Thymus (tissue), 14 donors: Measurements from ENCODE around the gene OR2T4. TPM values are rescaled to one million over a fixed set of nuclear protein-coding genes. Genes with fewer than 3 reads are reported as not detected.

ENCODE experiments used
- DNase-seq, 9 donors: peaks; one replicate each; pipeline ENCODE4 v3.0.0-alpha.2; 2013; ENCODE audit warnings: low spot score in 9 of 9, low read depth in 6 of 9, missing footprints in 1 of 9
- H3K27ac ChIP-seq, 2 donors: one replicate each; pipeline ENCODE4 v1.5.1; 2013; ENCODE audit warnings: control low read depth in 1 of 2, low read depth in 1 of 2, low read length in 1 of 2, mild to moderate bottlenecking in 1 of 2, moderate library complexity in 1 of 2
- H3K27me3 ChIP-seq, 2 donors: one replicate each; pipeline ENCODE4 v1.5.1; 2013; ENCODE audit warnings: low read length in 1 of 2; ENCODE audit not compliant: control insufficient read depth in 2 of 2, insufficient read depth in 1 of 2
- H3K36me3 ChIP-seq, 2 donors: one replicate each; pipeline ENCODE4 v1.5.1; 2013; ENCODE audit warnings: low read length in 1 of 2, mild to moderate bottlenecking in 1 of 2, moderate library complexity in 1 of 2; ENCODE audit not compliant: control insufficient read depth in 2 of 2, insufficient read depth in 2 of 2
- H3K4me1 ChIP-seq, 2 donors: one replicate each; pipeline ENCODE4 v1.5.1; 2013; ENCODE audit warnings: low read length in 2 of 2; ENCODE audit not compliant: control insufficient read depth in 2 of 2, insufficient read depth in 2 of 2
- H3K4me3 ChIP-seq, 2 donors: one replicate each; pipeline ENCODE4 v1.5.1; 2013; ENCODE audit warnings: low read length in 2 of 2, control low read depth in 1 of 2, mild to moderate bottlenecking in 1 of 2
- H3K9me3 ChIP-seq, 2 donors: one replicate each; pipeline ENCODE4 v1.5.1; 2013; ENCODE audit warnings: low read length in 1 of 2, mild to moderate bottlenecking in 1 of 2; ENCODE audit not compliant: control insufficient read depth in 2 of 2, insufficient read depth in 1 of 2
- WGBS: extraction: QIAGEN DNeasy Blood & Tissue Kit; methylation state at CpG from one replicate; pipeline ENCODE4 v1.1.7; 2013; 5-methylcytosine and 5-hydroxymethylcytosine counted together
- long read RNA-seq, 10 donors: transcript quantifications; one replicate each; lab custom pipeline, GENCODE V29; 2026
- polyA plus RNA-seq: library from polyadenylated mRNA; stranded (reverse); fragments of 200-250 nt; gene quantifications from one replicate; pipeline ENCODE4 v1.2.3, GENCODE V29; 2013
- total RNA-seq: library from RNA; stranded (reverse); fragments of 120-200 nt; gene quantifications from one replicate; pipeline ENCODE4 v1.2.4, GENCODE V29; 2013
- donor health status: healthy.

The OR2T4 gene
- total RNA-seq (not detected), polyA plus RNA-seq (not detected)
- long read RNA-seq, donor 1, result 0 reads
- long read RNA-seq, donor 2, result 0 reads
- long read RNA-seq, donor 3, result 0 reads
- long read RNA-seq, donor 4, result 0 reads
- long read RNA-seq, donor 5, result 0 reads
- long read RNA-seq, donor 6, result 0 reads
- long read RNA-seq, donor 7, result 0 reads
- long read RNA-seq, donor 8, result 0 reads
- long read RNA-seq, donor 9, result 0 reads
- long read RNA-seq, donor 10, result 0 reads

DNA sequence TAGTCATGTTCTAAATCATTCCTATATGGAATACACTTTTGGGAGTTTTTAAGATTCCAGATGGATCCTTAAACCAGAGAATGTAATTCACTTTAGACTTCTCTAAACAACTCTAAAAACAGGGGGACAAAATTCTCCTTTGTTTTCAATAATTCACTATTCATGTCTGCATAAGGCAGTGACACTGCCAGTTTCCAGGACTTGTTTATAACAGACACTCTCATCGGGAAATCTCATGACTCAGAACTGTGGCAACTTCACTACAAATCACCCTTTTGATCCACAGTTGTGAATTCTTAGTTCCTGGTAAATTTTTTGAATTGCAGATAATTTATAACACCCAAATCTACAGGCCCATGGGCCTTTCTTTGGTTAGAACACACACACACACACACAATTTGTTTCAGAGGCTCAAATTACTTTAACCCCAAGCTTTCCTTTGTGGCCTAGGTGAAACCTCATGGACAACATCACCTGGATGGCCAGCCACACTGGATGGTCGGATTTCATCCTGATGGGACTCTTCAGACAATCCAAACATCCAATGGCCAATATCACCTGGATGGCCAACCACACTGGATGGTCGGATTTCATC lies at the start of gene OR2T4:
Gene OR2T4, plus strand, starts transcription at position 545 of the 595 bp plus-strand sequence. Its CDS starts 0 bp downstream, at position 545.
- whole genome bisulfite sequencing, result 53% methylated on average over 3 of the region's 3 CpGs
- no peaks in the 10 kb centered on the region for H3K4me1 ChIP-seq
- no peak within 1 kb of the TSS for H3K4me3 ChIP-seq
- no peaks in the 10 kb centered on the region for H3K9me3 ChIP-seq
- H3K27me3 ChIP-seq, result no peaks in the 10 kb centered on the region
- H3K36me3 ChIP-seq, result no peaks in the 10 kb centered on the region
- DNase-seq, result no peak
- no peak within 1 kb of the TSS for H3K27ac ChIP-seq

- 87% methylated on average over 11 of the region's 11 CpGs for WGBS
- DNase-seq, result no peak
- Histone ChIP-seq H3K27me3 (no peaks in the 10 kb centered on the region), H3K36me3 (no peaks in the 10 kb centered on the region), H3K9me3 (peaks cover 0 to 24% of the 10 kb centered on the region in 2 donors), H3K4me3 (no peak overlapping the region), H3K27ac (no peak overlapping the region), H3K4me1 (no peaks in the 10 kb centered on the region)
Observed at GRCh38 chr1:248316796-248317195, 44.7 kb upstream of the OR2T4 start.

DNA sequence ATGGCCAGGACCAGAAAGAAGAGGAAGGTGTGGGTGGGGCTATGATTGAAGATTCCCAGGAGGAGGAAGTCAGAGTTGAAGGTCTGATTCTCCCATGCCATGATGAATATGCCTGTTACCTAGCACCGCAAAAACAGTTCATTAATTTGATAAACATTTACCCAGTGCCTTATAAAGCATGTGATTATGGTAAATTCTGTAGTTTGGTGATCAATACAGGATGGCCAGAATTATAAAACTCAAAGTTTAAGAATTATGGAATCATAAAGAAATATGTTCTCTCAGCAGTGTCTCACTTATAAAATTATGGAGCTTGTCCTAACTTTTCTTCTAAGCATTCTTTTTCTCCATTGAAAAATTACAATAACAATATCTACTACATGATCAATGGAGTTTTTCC lies 37.0 kb upstream of the OR2T4 start, which contains the start of gene OR2M7:
Gene OR2M7, minus strand, starts transcription at position 101 of the 400 bp plus-strand sequence. Its CDS starts 0 bp downstream, at position 101.
- WGBS, result 96% methylated on average over 1 of the region's 1 CpG
- no peaks in the 10 kb centered on the region for H3K9me3 ChIP-seq
- no peaks in the 10 kb centered on the region for H3K36me3 ChIP-seq
- H3K27ac ChIP-seq, result no peak within 1 kb of the TSS
- no peaks in the 10 kb centered on the region for H3K4me1 ChIP-seq
- no peaks in the 10 kb centered on the region for H3K27me3 ChIP-seq
- H3K4me3 ChIP-seq, result no peak within 1 kb of the TSS
- no peak for DNase-seq

- Histone ChIP-seq H3K36me3 (no peaks in the 10 kb centered on the region), H3K9me3 (no peaks in the 10 kb centered on the region), H3K27me3 (no peaks in the 10 kb centered on the region), H3K4me1 (no peaks in the 10 kb centered on the region), H3K4me3 (no peak overlapping the region), H3K27ac (no peak overlapping the region)
- 57% methylated on average over 3 of the region's 3 CpGs for WGBS
- no peak for DNase-seq
Observed at GRCh38 chr1:248343451-248343850, 18.0 kb upstream of the OR2T4 start.

- Histone ChIP-seq H3K4me3 (no peak within 1 kb of the TSS), H3K36me3 (no peaks in the 10 kb centered on the region), H3K27me3 (no peaks in the 10 kb centered on the region), H3K27ac (no peak within 1 kb of the TSS), H3K4me1 (no peaks in the 10 kb centered on the region), H3K9me3 (no peaks in the 10 kb centered on the region)
- no peak for DNase-seq
- 69% methylated on average over 4 of the region's 4 CpGs for WGBS
Observed at GRCh38 chr1:248348475-248348874, 13.0 kb upstream of the OR2T4 start, which contains the start of gene OR14C36. TSS of gene OR14C36 (plus strand) at chr1:248348775. CDS start at chr1:248348775, 0 bp downstream.

DNA sequence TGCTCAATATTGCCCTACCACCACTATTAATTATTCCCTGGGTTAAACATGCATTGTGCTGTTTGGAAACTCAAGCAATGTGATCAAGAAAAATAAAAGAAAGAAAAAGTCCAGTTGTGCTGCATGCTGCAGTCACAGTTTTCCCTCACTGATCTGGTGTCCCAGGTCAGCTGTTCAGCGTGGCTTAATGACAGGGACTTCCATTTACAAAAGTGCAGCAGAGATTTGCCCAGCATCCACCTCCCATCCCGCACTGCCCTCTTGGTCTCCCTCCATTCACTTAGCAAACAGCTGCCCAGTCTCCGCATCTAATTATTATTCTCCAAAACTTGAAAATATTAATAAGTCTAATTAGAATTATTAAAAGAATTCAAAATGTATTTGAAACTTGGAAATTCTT lies 2.0 kb upstream of the OR2T4 start:
- H3K27ac ChIP-seq, result no peak overlapping the region
- H3K36me3 ChIP-seq, result no peaks in the 10 kb centered on the region
- no peaks in the 10 kb centered on the region for H3K9me3 ChIP-seq
- no peak overlapping the region for H3K4me3 ChIP-seq
- H3K27me3 ChIP-seq, result no peaks in the 10 kb centered on the region
- H3K4me1 ChIP-seq, result no peaks in the 10 kb centered on the region
- DNase-seq, result no peak
- 89% methylated on average over 3 of the region's 3 CpGs for WGBS

DNA sequence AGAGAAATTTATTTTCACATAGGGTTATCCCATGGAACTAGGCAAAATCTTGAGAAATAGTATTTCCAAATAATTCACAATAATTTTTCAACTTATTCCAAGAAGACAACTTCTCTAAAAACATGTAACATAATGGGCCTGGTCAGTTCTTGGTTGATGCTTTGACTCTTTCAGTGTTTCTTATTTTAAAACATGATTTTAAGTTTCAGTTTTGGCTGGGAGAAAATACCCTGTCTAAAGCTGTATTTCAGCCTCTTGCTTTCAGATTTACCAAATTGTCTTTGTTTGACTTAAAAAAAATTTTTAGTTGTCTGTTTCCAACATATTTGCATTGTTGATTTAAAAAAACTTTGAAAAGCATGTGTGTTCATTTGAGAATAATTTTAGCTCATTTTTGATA lies 5.1 kb downstream of the OR2T4 start:
- no peak for DNase-seq
- Histone ChIP-seq H3K27me3 (no peaks in the 10 kb centered on the region), H3K36me3 (no peaks in the 10 kb centered on the region)

GRCh38 chr1:248372394-248372793 lies 10.9 kb downstream of the OR2T4 start:
- WGBS, result 23% methylated on average over 5 of the region's 5 CpGs
- H3K36me3 ChIP-seq, result no peaks in the 10 kb centered on the region
- DNase-seq, result no peak
- no peaks in the 10 kb centered on the region for H3K27me3 ChIP-seq
- H3K27ac ChIP-seq, result no peak overlapping the region
- no peak overlapping the region for H3K4me3 ChIP-seq
- peaks cover 0 to 10% of the 10 kb centered on the region in 2 donors for H3K9me3 ChIP-seq
- no peaks in the 10 kb centered on the region for H3K4me1 ChIP-seq

More for the DNA sequence above, 5.1 kb downstream of the OR2T4 start:
- Histone ChIP-seq H3K9me3 (no peaks in the 10 kb centered on the region), H3K27ac (no peak overlapping the region), H3K4me1 (no peaks in the 10 kb centered on the region), H3K4me3 (no peak overlapping the region)

- Histone ChIP-seq H3K27me3 (no peaks in the 10 kb centered on the region), H3K9me3 (peaks cover 0 to 10% of the 10 kb centered on the region in 2 donors), H3K27ac (no peak overlapping the region), H3K4me3 (no peak overlapping the region), H3K36me3 (no peaks in the 10 kb centered on the region), H3K4me1 (no peaks in the 10 kb centered on the region)
- WGBS, result 92% methylated on average over 4 of the region's 4 CpGs
- no peak for DNase-seq
Observed at GRCh38 chr1:248373761-248374160, 12.3 kb downstream of the OR2T4 start.
